Esophagus muscularis mucosa (tissue), 4 donors: Measurements from ENCODE around the gene MCOLN1.

Experiments used
- EP300 ChIP-seq: sonication (generic); formaldehyde crosslinking; IDR thresholded peaks from one replicate; pipeline ENCODE4 v1.6.1; 2017; ENCODE audit warnings: antibody characterized with exemption
- POLR2A ChIP-seq: fragments of 450-650 bp; IDR thresholded peaks from one replicate; pipeline ENCODE4 v1.6.1; 2017; ENCODE audit warnings: antibody characterized with exemption, moderate library complexity, mild to moderate bottlenecking, low read depth
- POLR2AphosphoS5 ChIP-seq, 2 donors: sonication (generic); formaldehyde crosslinking; IDR thresholded peaks; one replicate each; pipeline ENCODE4 v1.6.1; 2017; ENCODE audit warnings: antibody characterized with exemption in 2 of 2
- TF ChIP-seq, protein P1 (sequence below), 3 experiments: fragments of 200-600 bp in 2 of 3; fragments of 450-650 bp in 1 of 3; sonication (generic) in 2 of 3; IDR thresholded peaks; one replicate each; pipeline ENCODE4 v1.5.1; 2017 to 2019; ENCODE audit warnings: antibody characterized with exemption in 3 of 3, mild to moderate bottlenecking in 2 of 3, moderate library complexity in 1 of 3

DNA sequence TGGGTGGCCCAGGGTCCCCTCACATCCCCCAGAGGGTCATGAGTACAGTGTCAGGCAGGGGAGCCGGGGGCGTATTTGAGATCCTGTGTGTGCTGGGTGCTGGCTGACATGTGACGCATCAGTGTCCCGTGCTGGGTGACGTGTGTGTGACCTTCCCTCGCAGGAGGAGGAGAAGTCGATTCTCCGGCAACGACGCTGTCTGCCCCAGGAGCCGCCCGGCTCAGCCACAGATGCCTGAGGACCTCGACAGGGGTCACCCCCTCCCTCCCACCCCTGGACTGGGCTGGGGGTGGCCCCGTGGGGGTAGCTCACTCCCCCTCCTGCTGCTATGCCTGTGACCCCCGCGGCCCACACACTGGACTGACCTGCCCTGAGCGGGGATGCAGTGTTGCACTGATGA, 38.9 kb downstream of the MCOLN1 start:
- TF ChIP-seq, protein P1, sequence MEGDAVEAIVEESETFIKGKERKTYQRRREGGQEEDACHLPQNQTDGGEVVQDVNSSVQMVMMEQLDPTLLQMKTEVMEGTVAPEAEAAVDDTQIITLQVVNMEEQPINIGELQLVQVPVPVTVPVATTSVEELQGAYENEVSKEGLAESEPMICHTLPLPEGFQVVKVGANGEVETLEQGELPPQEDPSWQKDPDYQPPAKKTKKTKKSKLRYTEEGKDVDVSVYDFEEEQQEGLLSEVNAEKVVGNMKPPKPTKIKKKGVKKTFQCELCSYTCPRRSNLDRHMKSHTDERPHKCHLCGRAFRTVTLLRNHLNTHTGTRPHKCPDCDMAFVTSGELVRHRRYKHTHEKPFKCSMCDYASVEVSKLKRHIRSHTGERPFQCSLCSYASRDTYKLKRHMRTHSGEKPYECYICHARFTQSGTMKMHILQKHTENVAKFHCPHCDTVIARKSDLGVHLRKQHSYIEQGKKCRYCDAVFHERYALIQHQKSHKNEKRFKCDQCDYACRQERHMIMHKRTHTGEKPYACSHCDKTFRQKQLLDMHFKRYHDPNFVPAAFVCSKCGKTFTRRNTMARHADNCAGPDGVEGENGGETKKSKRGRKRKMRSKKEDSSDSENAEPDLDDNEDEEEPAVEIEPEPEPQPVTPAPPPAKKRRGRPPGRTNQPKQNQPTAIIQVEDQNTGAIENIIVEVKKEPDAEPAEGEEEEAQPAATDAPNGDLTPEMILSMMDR (IDR thresholded peaks at IDR 0.05): no peak
- TF ChIP-seq POLR2AphosphoS5 (IDR thresholded peaks at IDR 0.05): no peak
- TF ChIP-seq POLR2A: no peak
- no peak for TF ChIP-seq EP300
